Colonic mucosa (tissue), 4 donors: ENCODE data around the gene LHX5. TPM values are rescaled to one million over a fixed set of nuclear protein-coding genes. Genes with fewer than 3 reads are reported as not detected.

ENCODE experiments used
- DNase-seq: peaks from one replicate; pipeline ENCODE4 v3.0.0-alpha.2; 2020
- H3K27ac ChIP-seq: fragments of 200-600 bp; one replicate; pipeline ENCODE4 v1.8.0; 2021
- H3K27me3 ChIP-seq: fragments of 200-600 bp; one replicate; pipeline ENCODE4 v1.8.0; 2021
- H3K36me3 ChIP-seq: fragments of 200-600 bp; one replicate; pipeline ENCODE4 v1.8.0; 2021
- H3K4me1 ChIP-seq: fragments of 200-600 bp; one replicate; pipeline ENCODE4 v1.8.0; 2021; ENCODE audit warnings: mild to moderate bottlenecking
- H3K4me3 ChIP-seq: fragments of 200-600 bp; one replicate; pipeline ENCODE4 v1.8.0; 2021
- H3K9ac ChIP-seq, 2 donors: one replicate each; pipeline ENCODE4 v1.7.0; 2013; ENCODE audit warnings: control low read depth in 2 of 2, low read depth in 2 of 2, low read length in 2 of 2
- H3K9me3 ChIP-seq: fragments of 200-600 bp; one replicate; pipeline ENCODE4 v1.8.0; 2021
- CTCF ChIP-seq: fragments of 200-600 bp; IDR thresholded peaks from one replicate; pipeline ENCODE4 v1.8.0; 2022; ENCODE audit warnings: antibody characterized with exemption, mild to moderate bottlenecking
- intact Hi-C: fragments of 100-400 bp; cut with DNase I; formaldehyde crosslinking; loops from one replicate; pipeline ENCODE4 v1.14.1; 2022
- total RNA-seq, 2 donors: library from RNA; stranded (reverse); fragmentation: NEBNext Ultra II Directional in 1 of 2; extraction: Animal tissue kit (Norgen Biotek cat#: 25700) in 1 of 2; gene quantifications; one replicate each; pipeline ENCODE4 v1.2.1, GENCODE V29; 2021
- donor health status: healthy.
- donor health status: DM: no; HTN: no; CAD: no.
- donor health status: DM: no; HTN: no; CAD: no.

The LHX5 gene
- total RNA-seq: not detected

GRCh38 chr12:113471619-113472171 lies at the start of gene LHX5:
Gene LHX5, minus strand, starts transcription at chr12:113471871. Its CDS starts 373 bp downstream, at chr12:113471498.
- H3K9me3 ChIP-seq: no peaks in the 10 kb centered on the region
- peaks cover 97% of the 10 kb centered on the region for H3K27me3 ChIP-seq
- H3K4me1 ChIP-seq: no peaks in the 10 kb centered on the region
- intact Hi-C loops: no loop called here
- H3K36me3 ChIP-seq: no peaks in the 10 kb centered on the region
- H3K4me3 ChIP-seq: no peak within 1 kb of the TSS
- H3K27ac ChIP-seq: no peak within 1 kb of the TSS
- DNase-seq: no peak
- H3K9ac ChIP-seq: no peak within 1 kb of the TSS
- no peak for TF ChIP-seq CTCF

- no peaks in the 10 kb centered on the region for H3K36me3 ChIP-seq
- H3K4me3 ChIP-seq: no peak overlapping the region
- TF ChIP-seq CTCF: no peak
- no peak overlapping the region for H3K9ac ChIP-seq
- H3K27ac ChIP-seq: no peak overlapping the region
- intact Hi-C loops: no loop called here
- H3K9me3 ChIP-seq: no peaks in the 10 kb centered on the region
- DNase-seq: no peak
- peaks cover under 1% of the 10 kb centered on the region for H3K27me3 ChIP-seq
- no peaks in the 10 kb centered on the region for H3K4me1 ChIP-seq
Observed at GRCh38 chr12:113519464-113520307, 48.0 kb upstream of the LHX5 start.

GRCh38 chr12:113515082-113515856 lies 43.6 kb upstream of the LHX5 start:
- Histone ChIP-seq H3K9ac (no peak overlapping the region), H3K27ac (no peak overlapping the region), H3K27me3 (peaks cover 6% of the 10 kb centered on the region), H3K4me1 (no peaks in the 10 kb centered on the region), H3K4me3 (no peak overlapping the region), H3K9me3 (no peaks in the 10 kb centered on the region), H3K36me3 (no peaks in the 10 kb centered on the region)
- TF ChIP-seq CTCF: no peak
- intact Hi-C loops: no loop called here
- DNase-seq: no peak

GRCh38 chr12:113514602-113515001 lies 42.9 kb upstream of the LHX5 start:
- H3K27me3 ChIP-seq: peaks cover 6% of the 10 kb centered on the region

More at GRCh38 chr12:113514602-113515001, 42.9 kb upstream of the LHX5 start:
- H3K27ac ChIP-seq: no peak overlapping the region
- no peak overlapping the region for H3K4me3 ChIP-seq
- intact Hi-C loops: no loop called here
- no peak for TF ChIP-seq CTCF
- DNase-seq: no peak
- no peaks in the 10 kb centered on the region for H3K36me3 ChIP-seq
- no peaks in the 10 kb centered on the region for H3K4me1 ChIP-seq
- H3K9me3 ChIP-seq: no peaks in the 10 kb centered on the region
- no peak overlapping the region for H3K9ac ChIP-seq
